ENCODE results near the gene PAX4. TPM values are rescaled to one million over a fixed set of nuclear protein-coding genes. Genes with fewer than 3 reads are reported as not detected.

PAX4 gene
- total and polyA plus RNA-seq, 9 of the 15 experiments (the other 6 are each of a cell fraction or from before 2014, with no cell fraction given) = not detected

- TF ChIP-seq CUX1 (CRISPR knock-in tag; IDR thresholded peaks at IDR 0.05) (peak; percentile 57; the same call in 1 of the 2 replicates), MLLT1 (IDR thresholded peaks at IDR 0.05) (peak in 1 of 2 experiments; percentile 93; a peak in 2 of 4 replicates)
Observed at GRCh38 chr7:127650847-127651555, 33.1 kb upstream of the PAX4 start (continued).

Data from K562 (cell line).